HL-60 (cell line): Measurements from ENCODE around the gene SYN1.

Experiments
- SPI1 ChIP-seq: IDR thresholded peaks from 2 replicates; pipeline ENCODE4 v1.6.1; 2012; ENCODE audit warnings: low read depth, mild to moderate bottlenecking, borderline replicate concordance
- TF ChIP-seq, protein P1 (sequence below): IDR thresholded peaks from one replicate; pipeline ENCODE4 v1.5.1; 2011; ENCODE audit warnings: low read length, control low read depth, inconsistent platforms; ENCODE audit not compliant: insufficient read depth

DNA sequence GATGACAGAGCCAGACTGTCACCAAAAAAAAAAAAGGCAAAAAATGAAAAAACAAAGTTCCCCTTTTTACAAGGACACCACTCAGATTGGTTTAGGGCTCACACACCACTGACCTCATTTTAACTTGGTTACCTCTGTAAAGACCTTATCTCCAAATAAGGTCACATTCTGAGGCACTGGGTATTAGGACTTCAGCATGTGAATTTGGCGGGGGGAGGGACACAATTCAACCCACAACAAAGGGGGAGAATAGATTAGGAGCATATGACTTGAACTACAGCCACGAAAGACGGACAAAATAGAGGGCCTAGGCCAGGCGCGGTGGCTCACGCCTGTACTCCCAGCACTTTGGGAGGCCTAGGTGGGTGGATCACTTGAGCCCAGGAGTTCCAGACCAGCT lies 89.6 kb downstream of the SYN1 start:
- TF ChIP-seq, protein P1, sequence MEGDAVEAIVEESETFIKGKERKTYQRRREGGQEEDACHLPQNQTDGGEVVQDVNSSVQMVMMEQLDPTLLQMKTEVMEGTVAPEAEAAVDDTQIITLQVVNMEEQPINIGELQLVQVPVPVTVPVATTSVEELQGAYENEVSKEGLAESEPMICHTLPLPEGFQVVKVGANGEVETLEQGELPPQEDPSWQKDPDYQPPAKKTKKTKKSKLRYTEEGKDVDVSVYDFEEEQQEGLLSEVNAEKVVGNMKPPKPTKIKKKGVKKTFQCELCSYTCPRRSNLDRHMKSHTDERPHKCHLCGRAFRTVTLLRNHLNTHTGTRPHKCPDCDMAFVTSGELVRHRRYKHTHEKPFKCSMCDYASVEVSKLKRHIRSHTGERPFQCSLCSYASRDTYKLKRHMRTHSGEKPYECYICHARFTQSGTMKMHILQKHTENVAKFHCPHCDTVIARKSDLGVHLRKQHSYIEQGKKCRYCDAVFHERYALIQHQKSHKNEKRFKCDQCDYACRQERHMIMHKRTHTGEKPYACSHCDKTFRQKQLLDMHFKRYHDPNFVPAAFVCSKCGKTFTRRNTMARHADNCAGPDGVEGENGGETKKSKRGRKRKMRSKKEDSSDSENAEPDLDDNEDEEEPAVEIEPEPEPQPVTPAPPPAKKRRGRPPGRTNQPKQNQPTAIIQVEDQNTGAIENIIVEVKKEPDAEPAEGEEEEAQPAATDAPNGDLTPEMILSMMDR, result no peak
- TF ChIP-seq SPI1, result no peak
